Endothelial cell of hepatic sinusoid (primary cell): ENCODE data around the gene TAC3.
"Not testable (repeated sequence)": the region's sequence is repeated elsewhere in the genome, so short reads cannot be mapped to it uniquely, and the experiment has no call there.

Experiments
- in situ Hi-C: cut with HindIII; loops from 2 replicates; pipeline ENCODE4 v1.10.0; 2017; ENCODE audit warnings: low sequenced_read_pairs

TAC3 gene

GRCh38 chr12:56988207-56988739, 28.1 kb downstream of the TAC3 start:
- in situ Hi-C loops, result loop anchor here (5.0 to 10.0 kb wide), 2 partner anchors 49 to 233 kb away; partner anchors contain the start of gene PRIM1

GRCh38 chr12:56987551-56988053, 28.7 kb downstream of the TAC3 start:
- in situ Hi-C loops, result loop anchor here (5.0 to 10.0 kb wide), 2 partner anchors 50 to 233 kb away; partner anchors contain the start of gene PRIM1

- in situ Hi-C loops, result loop anchor here (5.0 to 10.0 kb wide), 2 partner anchors 50 to 232 kb away; partner anchors contain the start of gene PRIM1
Observed at GRCh38 chr12:56987011-56987410, 29.3 kb downstream of the TAC3 start.

- in situ Hi-C loops, result loop anchor here (5.0 to 10.0 kb wide), 2 partner anchors 52 to 231 kb away; partner anchors contain the start of gene PRIM1
Observed at GRCh38 chr12:56985714-56986113, 30.6 kb downstream of the TAC3 start.

- in situ Hi-C loops, result loop anchor here (10.0 kb wide), 1 partner anchor 229 kb away; the partner anchor contains the start of gene PRIM1
Observed at GRCh38 chr12:56983386-56983785, 32.9 kb downstream of the TAC3 start.

GRCh38 chr12:56982578-56983236, 33.6 kb downstream of the TAC3 start:
- in situ Hi-C loops, result loop anchor here (10.0 kb wide), 1 partner anchor 228 kb away; the partner anchor contains the start of gene PRIM1

GRCh38 chr12:56980941-56981530, 35.3 kb downstream of the TAC3 start:
- in situ Hi-C loops, result loop anchor here (10.0 kb wide), 1 partner anchor 226 kb away; the partner anchor contains the start of gene PRIM1

- in situ Hi-C loops, result loop anchor here (10.0 kb wide), 1 partner anchor 225 kb away; the partner anchor contains the start of gene PRIM1
Observed at GRCh38 chr12:56980268-56980667, 36.1 kb downstream of the TAC3 start.

- in situ Hi-C loops, result loop anchor here (10.0 kb wide), 1 partner anchor 225 kb away; the partner anchor contains the start of gene PRIM1
Observed at GRCh38 chr12:56979628-56980027, 36.7 kb downstream of the TAC3 start.

GRCh38 chr12:56978397-56979138, 37.8 kb downstream of the TAC3 start:
- in situ Hi-C loops, result no loop called here

GRCh38 chr12:56977361-56977760, 39.0 kb downstream of the TAC3 start:
- in situ Hi-C loops, result not testable (repeated sequence)

GRCh38 chr12:56974224-56974623, 42.1 kb downstream of the TAC3 start:
- in situ Hi-C loops, result not testable (repeated sequence)

- in situ Hi-C loops, result not testable (repeated sequence)
Observed at GRCh38 chr12:56968910-56969309, 47.4 kb downstream of the TAC3 start.

- in situ Hi-C loops, result not testable (repeated sequence)
Observed at GRCh38 chr12:56965997-56966642, 50.2 kb downstream of the TAC3 start.

GRCh38 chr12:56965124-56965523, 51.2 kb downstream of the TAC3 start:
- in situ Hi-C loops, result not testable (repeated sequence)

- in situ Hi-C loops, result not testable (repeated sequence)
Observed at GRCh38 chr12:56963557-56963956, 52.8 kb downstream of the TAC3 start.

- in situ Hi-C loops, result not testable (repeated sequence)
Observed at GRCh38 chr12:56962247-56962646, 54.1 kb downstream of the TAC3 start.
